Measurements from ENCODE around the gene MALRD1.

- TF ChIP-seq POLR2A (IDR thresholded peaks at IDR 0.05) (no peak), CTCF (IDR thresholded peaks at IDR 0.05) (no peak)
Observed at GRCh38 chr10:19688344-19688743, 639.7 kb downstream of the MALRD1 start.

Data from right lobe of liver (tissue), 4 donors.